ENCODE results near the gene UBQLN1.
"Not testable (repeated sequence)": the region's sequence is repeated elsewhere in the genome, so short reads cannot be mapped to it uniquely, and the experiment has no call there.

Gene UBQLN1

DNA sequence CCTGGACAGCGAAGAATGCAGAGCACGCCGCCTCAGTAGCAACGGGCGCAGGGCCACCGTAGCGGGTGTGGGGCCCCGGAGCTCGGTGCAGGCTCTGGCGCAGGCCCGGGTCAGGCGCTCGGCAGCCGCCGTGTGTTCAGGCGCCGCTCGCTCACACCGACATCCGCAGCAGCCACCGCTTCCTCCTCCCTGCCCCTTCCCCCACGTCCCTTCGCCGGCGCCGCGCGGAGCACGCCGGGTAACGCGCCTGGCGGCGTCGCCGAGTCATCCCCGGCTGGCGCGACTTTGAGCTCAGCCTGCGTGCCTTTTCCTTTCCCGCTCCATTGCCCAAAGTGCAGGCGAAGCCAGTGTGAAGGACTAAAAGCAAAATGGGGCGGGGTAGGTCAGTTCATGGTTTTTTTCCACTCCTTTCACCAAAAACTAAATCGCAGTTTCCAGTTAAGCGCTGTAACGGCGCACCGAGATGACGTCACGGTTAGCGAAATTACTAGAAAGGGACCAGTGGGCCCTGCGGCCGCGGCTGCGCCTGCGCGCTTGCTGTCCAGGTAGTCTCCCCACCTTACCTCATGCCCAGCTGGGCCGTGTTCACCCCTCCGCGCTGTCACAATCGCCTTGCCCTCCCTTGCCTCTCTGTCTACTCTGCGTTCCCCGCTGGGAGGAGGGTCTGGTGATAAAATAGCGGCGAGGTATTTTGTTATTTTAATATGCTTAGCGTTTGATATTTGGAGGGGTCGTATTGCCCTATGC lies at the start of gene UBQLN1:
UBQLN1 (minus strand) TSS at position 191 of the 747 bp plus-strand sequence. CDS start 279 bp downstream, outside the sequence.
- TF ChIP-seq, protein P1, sequence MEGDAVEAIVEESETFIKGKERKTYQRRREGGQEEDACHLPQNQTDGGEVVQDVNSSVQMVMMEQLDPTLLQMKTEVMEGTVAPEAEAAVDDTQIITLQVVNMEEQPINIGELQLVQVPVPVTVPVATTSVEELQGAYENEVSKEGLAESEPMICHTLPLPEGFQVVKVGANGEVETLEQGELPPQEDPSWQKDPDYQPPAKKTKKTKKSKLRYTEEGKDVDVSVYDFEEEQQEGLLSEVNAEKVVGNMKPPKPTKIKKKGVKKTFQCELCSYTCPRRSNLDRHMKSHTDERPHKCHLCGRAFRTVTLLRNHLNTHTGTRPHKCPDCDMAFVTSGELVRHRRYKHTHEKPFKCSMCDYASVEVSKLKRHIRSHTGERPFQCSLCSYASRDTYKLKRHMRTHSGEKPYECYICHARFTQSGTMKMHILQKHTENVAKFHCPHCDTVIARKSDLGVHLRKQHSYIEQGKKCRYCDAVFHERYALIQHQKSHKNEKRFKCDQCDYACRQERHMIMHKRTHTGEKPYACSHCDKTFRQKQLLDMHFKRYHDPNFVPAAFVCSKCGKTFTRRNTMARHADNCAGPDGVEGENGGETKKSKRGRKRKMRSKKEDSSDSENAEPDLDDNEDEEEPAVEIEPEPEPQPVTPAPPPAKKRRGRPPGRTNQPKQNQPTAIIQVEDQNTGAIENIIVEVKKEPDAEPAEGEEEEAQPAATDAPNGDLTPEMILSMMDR (IDR thresholded peaks at IDR 0.05; ENCODE audit: low read depth, low read length, missing control alignments) = no peak
- peak within 1 kb of the TSS; percentile 90 for H3K4me3 ChIP-seq (replicated peaks; ENCODE audit: low read depth, low read length)
- peak; percentile 78 for DNase-seq (ENCODE audit: extremely low read depth, low read depth)

DNA sequence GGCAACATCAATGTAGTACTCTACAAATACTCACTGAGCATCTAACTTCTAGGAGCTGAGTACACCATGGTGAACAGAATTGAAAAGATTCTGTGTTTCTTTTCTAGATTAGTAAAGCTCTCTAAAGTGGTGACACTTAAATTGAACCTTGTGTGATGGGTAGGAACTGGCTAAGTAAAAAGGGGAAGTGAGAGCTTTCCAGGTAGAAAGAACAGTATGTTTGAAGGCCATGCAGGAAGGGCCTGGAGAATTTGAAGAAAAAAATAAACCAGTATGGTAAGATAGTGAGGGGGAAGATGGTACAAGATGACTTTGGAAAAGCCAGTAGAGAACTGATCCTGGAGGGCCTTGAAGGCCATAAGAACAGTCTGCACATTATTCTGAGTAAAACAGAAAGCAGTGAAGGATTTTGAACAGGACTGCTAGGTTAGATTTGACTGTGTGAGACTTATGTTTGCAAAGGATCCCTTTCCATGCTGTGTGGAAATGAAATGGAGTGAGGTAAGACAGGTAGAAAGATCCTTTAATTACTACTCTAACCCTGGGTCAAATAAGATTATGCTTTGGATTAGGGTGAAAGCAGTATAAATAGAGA lies 46.7 kb upstream of the UBQLN1 start:
- H3K4me3 ChIP-seq (replicated peaks; ENCODE audit: low read depth, low read length) = no peak overlapping the region
- DNase-seq (ENCODE audit: extremely low read depth, low read depth) = no peak
- TF ChIP-seq, protein P1 (IDR thresholded peaks at IDR 0.05; ENCODE audit: low read depth, low read length, missing control alignments) = no peak

DNA sequence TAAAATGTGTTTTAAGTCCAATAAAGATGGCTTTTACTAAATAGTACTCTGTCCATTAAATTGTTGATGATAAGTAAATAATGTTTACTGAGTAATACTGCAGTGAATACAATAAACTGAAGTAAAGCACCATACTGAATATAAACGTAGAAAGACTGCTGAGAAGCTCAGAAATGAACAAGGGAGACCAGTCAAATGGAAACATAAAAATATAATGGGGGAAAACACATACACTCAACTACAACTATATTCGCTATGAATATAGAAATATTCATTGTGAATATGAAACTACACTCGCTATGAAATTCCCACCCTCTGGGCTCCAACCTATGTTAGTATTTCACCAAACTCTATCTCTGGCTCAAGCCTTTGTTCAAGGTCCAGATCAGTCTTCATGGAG lies 41.9 kb upstream of the UBQLN1 start:
- TF ChIP-seq, protein P1 (IDR thresholded peaks at IDR 0.05; ENCODE audit: low read depth, low read length, missing control alignments) = no peak
- H3K4me3 ChIP-seq (replicated peaks; ENCODE audit: low read depth, low read length) = no peak overlapping the region
- no peak for DNase-seq (ENCODE audit: extremely low read depth, low read depth)

DNA sequence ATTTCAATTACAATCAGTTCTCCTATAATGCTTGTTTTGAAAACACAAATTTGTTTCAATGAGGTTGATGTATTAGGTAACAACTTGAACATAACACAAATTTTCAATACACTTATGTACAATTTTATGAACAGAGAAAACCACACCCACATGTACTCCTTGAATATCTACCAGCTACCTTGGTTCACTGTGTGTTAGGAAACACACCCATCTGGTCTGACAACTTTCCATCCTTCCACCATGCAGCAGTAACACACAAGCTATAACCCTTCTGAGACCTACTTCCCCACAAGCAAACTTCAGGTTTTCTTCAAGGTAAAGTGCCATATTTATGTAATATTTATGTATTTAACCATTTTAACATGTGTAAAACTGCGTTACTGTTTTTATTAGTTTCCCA lies 36.4 kb upstream of the UBQLN1 start:
- DNase-seq (ENCODE audit: extremely low read depth, low read depth) = no peak
- no peak overlapping the region for H3K4me3 ChIP-seq (replicated peaks; ENCODE audit: low read depth, low read length)
- TF ChIP-seq, protein P1 (IDR thresholded peaks at IDR 0.05; ENCODE audit: low read depth, low read length, missing control alignments) = no peak

DNA sequence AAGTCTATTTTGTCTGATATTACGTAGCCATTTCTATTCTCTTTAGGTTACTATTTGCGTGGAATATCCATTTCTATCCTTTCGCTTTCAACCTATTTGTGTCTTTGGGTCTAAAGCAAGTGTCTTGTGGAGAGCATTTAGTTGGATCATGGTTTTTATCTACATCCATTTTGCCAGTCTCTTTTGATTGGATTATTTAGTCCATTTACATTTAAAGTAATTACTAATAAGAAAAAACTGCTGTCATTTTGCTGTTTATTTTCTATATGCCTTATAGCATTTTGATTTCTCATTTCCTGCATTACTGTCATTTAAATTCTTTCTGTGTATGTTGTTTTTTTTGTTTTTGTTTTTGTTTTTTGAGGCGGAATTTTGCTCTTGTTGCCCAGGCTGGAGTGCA lies 26.0 kb upstream of the UBQLN1 start:
- DNase-seq (ENCODE audit: extremely low read depth, low read depth) = no peak
- no peak overlapping the region for H3K4me3 ChIP-seq (replicated peaks; ENCODE audit: low read depth, low read length)
- TF ChIP-seq, protein P1 (IDR thresholded peaks at IDR 0.05; ENCODE audit: low read depth, low read length, missing control alignments) = no peak

DNA sequence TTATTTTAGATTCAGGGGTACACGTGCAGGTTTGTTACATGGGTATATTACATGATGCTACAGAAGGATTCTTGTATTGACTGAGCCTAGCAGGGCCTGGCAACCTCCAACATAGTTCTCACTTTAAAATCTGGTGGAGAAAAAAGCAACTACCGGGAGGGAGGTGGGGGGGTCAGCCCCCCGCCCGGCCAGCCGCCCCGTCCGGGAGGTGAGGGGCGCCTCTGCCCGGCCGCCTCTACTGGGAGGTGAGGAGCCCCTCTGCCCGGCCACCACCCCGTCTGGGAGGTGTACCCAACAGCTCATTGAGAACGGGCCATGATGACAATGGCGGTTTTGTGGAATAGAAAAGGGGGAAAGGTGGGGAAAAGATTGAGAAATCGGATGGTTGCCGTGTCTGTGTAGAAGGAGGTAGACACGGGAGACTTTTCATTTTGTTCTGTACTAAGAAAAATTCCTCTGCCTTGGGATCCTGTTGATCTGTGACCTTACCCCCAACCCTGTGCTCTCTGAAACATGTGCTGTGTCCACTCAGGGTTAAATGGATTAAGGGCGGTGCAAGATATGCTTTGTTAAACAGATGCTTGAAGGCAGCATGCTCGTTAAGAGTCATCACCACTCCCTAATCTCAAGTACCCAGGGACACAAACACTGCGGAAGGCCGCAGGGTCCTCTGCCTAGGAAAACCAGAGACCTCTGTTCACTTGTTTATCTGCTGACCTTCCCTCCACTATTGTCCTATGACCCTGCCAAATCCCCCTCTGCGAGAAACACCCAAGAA lies 21.0 kb upstream of the UBQLN1 start:
- DNase-seq (ENCODE audit: extremely low read depth, low read depth); H3K4me3 ChIP-seq (replicated peaks; ENCODE audit: low read depth, low read length): not testable (repeated sequence)

DNA sequence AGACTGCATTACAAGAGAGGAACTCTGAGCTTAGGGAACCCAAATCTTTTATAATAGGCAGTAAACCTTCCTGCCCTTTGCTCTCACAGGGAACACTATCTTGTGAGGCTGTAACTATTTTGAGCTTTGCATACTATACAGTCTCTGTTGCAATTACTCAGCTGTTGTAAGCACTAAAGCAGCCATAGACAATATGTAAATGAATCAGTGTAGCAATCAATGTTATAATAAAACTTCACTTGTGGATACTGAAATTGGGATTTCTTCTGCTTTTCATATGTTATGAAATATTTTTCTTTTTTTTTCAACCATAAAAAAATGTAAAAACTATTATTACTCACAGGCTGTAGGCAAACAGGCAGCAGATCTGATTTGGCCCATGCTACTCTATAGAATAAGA lies 16.7 kb upstream of the UBQLN1 start:
- H3K4me3 ChIP-seq (replicated peaks; ENCODE audit: low read depth, low read length) = no peak overlapping the region
- no peak for DNase-seq (ENCODE audit: extremely low read depth, low read depth)
- TF ChIP-seq, protein P1 (IDR thresholded peaks at IDR 0.05; ENCODE audit: low read depth, low read length, missing control alignments) = no peak

All from HFF-Myc (cell line).